A673 (cell line): ENCODE measurements around the gene SNAP25. TPM values are rescaled to one million over a fixed set of nuclear protein-coding genes. Genes with fewer than 3 reads are reported as not detected.

Experiments used
- BruUV-seq: library from RNA; stranded (reverse); fragments of 400-500 nt; replicated peaks from 2 replicates; lab custom pipeline; 2021; lab: Mats Ljungman, UMichigan
- CTCF ChIA-PET: fragments of 300-600 bp; sonication (Branson Sonifier 250); formaldehyde crosslinking; loops from one replicate; lab custom pipeline; 2022; ENCODE audit warnings: antibody characterized with exemption; lab: Charles Lee
- POLR2A ChIA-PET: fragments of 300-600 bp; sonication (Branson Sonifier 250); formaldehyde crosslinking; loops from one replicate; lab custom pipeline; 2022; ENCODE audit warnings: antibody characterized with exemption; ENCODE audit not compliant: low non-redundant PET; lab: Charles Lee
- DNase-seq: peaks from one replicate; pipeline ENCODE4 v3.0.0-alpha.2; 2015; ENCODE audit warnings: low spot score
- H3K27ac ChIP-seq: fragments of 200-600 bp; sonication (generic); 2 replicates; pipeline ENCODE4 v1.5.1; 2016; ENCODE audit warnings: mixed run types, low read depth, mild to moderate bottlenecking, mixed read lengths, antibody characterized with exemption, low read length; ENCODE audit not compliant: poor library complexity, severe bottlenecking
- H3K27me3 ChIP-seq: fragments of 200-600 bp; sonication (generic); replicated peaks from 2 replicates; pipeline ENCODE4 v1.6.1; 2017; ENCODE audit warnings: mixed run types, low read depth, mild to moderate bottlenecking, mixed read lengths, antibody characterized with exemption, low read length; ENCODE audit not compliant: insufficient read depth, poor library complexity
- H3K36me3 ChIP-seq: fragments of 200-600 bp; sonication (generic); 2 replicates; pipeline ENCODE4 v1.6.1; 2016; ENCODE audit warnings: mixed run types, mild to moderate bottlenecking, mixed read lengths, antibody characterized with exemption, low read length; ENCODE audit not compliant: insufficient read depth, poor library complexity, severe bottlenecking
- H3K4me1 ChIP-seq: fragments of 200-600 bp; sonication (generic); 2 replicates; pipeline ENCODE4 v1.6.1; 2017; ENCODE audit warnings: mixed run types, mild to moderate bottlenecking, mixed read lengths, antibody characterized with exemption, low read length; ENCODE audit not compliant: insufficient read depth, poor library complexity, severe bottlenecking
- H3K4me3 ChIP-seq: fragments of 200-600 bp; sonication (generic); 2 replicates; pipeline ENCODE4 v1.5.1; 2016; ENCODE audit warnings: low read depth, mixed run types, mild to moderate bottlenecking, mixed read lengths, low read length; ENCODE audit not compliant: poor library complexity, severe bottlenecking
- H3K9me3 ChIP-seq: fragments of 200-600 bp; sonication (generic); 2 replicates; pipeline ENCODE4 v1.6.1; 2016; ENCODE audit warnings: mixed run types, low read depth, mild to moderate bottlenecking, mixed read lengths, antibody characterized with exemption, low read length; ENCODE audit not compliant: poor library complexity, severe bottlenecking
- EZH2 ChIP-seq: fragments of 200-600 bp; sonication (generic); IDR thresholded peaks from 2 replicates; pipeline ENCODE4 v1.6.1; 2017; ENCODE audit warnings: borderline replicate concordance, low read depth, mild to moderate bottlenecking, mixed read lengths, antibody characterized with exemption, low read length; ENCODE audit not compliant: poor library complexity, severe bottlenecking
- intact Hi-C: fragments of 100-400 bp; cut with micrococcal nuclease; formaldehyde crosslinking; loops from one replicate; pipeline ENCODE4 v1.10.0; 2022; ENCODE audit not compliant: unreplicated experiment
- total RNA-seq: library from RNA; stranded (reverse); gene quantifications from 2 replicates; pipeline ENCODE4 v1.2.3, GENCODE V29; 2021
- TF ChIP-seq, protein P1 (sequence below): fragments of 300-800, 200-600 bp; sonication (generic); conservative IDR thresholded peaks from 2 replicates; pipeline ENCODE4 v1.5.1; 2017; ENCODE audit warnings: low read depth, mild to moderate bottlenecking, antibody characterized with exemption, low read length, moderate library complexity, mixed read lengths

Gene SNAP25
- total RNA-seq, 1 experiment from 2014 or later = 5.8 TPM

- TF ChIP-seq, protein P1, sequence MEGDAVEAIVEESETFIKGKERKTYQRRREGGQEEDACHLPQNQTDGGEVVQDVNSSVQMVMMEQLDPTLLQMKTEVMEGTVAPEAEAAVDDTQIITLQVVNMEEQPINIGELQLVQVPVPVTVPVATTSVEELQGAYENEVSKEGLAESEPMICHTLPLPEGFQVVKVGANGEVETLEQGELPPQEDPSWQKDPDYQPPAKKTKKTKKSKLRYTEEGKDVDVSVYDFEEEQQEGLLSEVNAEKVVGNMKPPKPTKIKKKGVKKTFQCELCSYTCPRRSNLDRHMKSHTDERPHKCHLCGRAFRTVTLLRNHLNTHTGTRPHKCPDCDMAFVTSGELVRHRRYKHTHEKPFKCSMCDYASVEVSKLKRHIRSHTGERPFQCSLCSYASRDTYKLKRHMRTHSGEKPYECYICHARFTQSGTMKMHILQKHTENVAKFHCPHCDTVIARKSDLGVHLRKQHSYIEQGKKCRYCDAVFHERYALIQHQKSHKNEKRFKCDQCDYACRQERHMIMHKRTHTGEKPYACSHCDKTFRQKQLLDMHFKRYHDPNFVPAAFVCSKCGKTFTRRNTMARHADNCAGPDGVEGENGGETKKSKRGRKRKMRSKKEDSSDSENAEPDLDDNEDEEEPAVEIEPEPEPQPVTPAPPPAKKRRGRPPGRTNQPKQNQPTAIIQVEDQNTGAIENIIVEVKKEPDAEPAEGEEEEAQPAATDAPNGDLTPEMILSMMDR = no peak
- no peak for TF ChIP-seq EZH2
- ChIA-PET POLR2A (no interaction called here), CTCF (no interaction called here)
- Histone ChIP-seq H3K9me3 (no peaks in the 10 kb centered on the region), H3K27ac (no peak overlapping the region), H3K4me3 (no peak overlapping the region), H3K27me3 (no peaks in the 10 kb centered on the region), H3K36me3 (no peaks in the 10 kb centered on the region), H3K4me1 (no peaks in the 10 kb centered on the region)
- no TSS peak for BruUV-seq
- intact Hi-C loops = no loop called here
- no peak for DNase-seq
These were observed 73.1 kb downstream of the SNAP25 start for GRCh38 chr20:10291568-10292248.

DNA sequence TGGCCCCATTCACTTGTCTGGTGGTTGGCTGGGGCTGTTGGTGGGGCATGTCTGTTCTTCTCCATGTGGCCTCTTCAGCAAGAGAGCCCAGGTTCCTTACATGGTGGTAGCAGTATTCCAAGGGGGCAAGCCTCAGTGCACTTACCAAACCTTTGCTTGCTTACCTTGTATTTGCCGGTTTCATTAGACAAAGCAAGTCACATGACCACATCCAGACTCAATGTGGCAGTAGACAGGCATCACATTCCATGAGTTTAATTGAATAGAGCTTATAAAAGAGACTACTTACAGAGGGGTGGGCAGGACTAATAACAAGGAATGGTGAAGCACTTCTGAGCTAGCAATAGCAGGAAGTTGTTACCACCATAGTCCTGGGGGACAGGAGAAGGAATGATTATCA, 78.6 kb downstream of the SNAP25 start:
- ChIA-PET POLR2A (no interaction called here), CTCF (no interaction called here)
- intact Hi-C loops = no loop called here

GRCh38 chr20:10297684-10298240, 79.1 kb downstream of the SNAP25 start:
- DNase-seq = no peak
- intact Hi-C loops = no loop called here
- Histone ChIP-seq H3K36me3 (no peaks in the 10 kb centered on the region), H3K9me3 (no peaks in the 10 kb centered on the region), H3K4me3 (no peak overlapping the region), H3K27me3 (no peaks in the 10 kb centered on the region), H3K27ac (no peak overlapping the region), H3K4me1 (no peaks in the 10 kb centered on the region)
- TF ChIP-seq EZH2 = no peak
- TF ChIP-seq, protein P1 = no peak
- no TSS peak for BruUV-seq
- ChIA-PET CTCF (no interaction called here), POLR2A (no interaction called here)

More for the DNA sequence above, 78.6 kb downstream of the SNAP25 start:
- Histone ChIP-seq H3K9me3 (no peaks in the 10 kb centered on the region), H3K27me3 (no peaks in the 10 kb centered on the region), H3K4me3 (no peak overlapping the region), H3K4me1 (no peaks in the 10 kb centered on the region), H3K27ac (no peak overlapping the region), H3K36me3 (no peaks in the 10 kb centered on the region)
- no peak for DNase-seq
- TF ChIP-seq EZH2 = no peak
- TF ChIP-seq, protein P1 = no peak
- BruUV-seq = no TSS peak
